ENCODE results near the gene EHD4.

The EHD4 gene

DNA sequence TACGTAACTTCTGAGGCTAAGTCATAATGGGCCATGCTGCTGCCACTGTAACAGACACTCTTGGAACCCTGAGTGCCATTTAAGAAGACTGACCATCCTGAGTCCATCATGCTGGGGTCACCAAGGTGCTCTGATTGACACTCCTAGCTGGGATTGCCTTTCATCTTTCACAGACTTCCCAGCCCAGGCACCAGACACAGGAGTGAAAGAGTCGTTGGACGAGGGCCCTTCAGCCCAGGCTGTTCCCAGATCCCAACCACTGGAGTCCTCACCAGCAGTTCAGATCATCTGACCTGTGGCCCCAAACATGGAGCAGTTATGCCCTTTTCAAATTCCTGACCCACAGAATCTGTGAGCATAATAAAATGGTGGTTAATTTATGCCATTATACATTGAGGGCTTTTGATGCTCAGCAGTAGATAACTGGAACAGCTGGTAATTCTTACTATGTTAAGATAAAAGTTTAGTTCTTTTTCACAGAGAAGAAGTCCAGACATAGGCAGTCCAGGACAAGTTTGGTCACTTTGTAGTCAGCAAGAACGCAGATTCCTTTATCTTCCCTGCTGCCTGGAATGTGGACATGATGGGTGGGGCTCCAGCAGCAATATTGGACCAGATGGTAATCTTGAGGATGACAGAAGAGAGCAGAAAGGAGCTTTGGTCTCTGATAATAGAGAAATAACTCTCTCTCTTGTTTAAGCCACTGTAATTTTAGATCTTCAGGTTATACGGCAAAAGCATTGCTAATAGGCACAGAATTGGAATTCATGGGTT lies 7.3 kb upstream of the EHD4 start:
- FAIRE-seq: no peak

DNA sequence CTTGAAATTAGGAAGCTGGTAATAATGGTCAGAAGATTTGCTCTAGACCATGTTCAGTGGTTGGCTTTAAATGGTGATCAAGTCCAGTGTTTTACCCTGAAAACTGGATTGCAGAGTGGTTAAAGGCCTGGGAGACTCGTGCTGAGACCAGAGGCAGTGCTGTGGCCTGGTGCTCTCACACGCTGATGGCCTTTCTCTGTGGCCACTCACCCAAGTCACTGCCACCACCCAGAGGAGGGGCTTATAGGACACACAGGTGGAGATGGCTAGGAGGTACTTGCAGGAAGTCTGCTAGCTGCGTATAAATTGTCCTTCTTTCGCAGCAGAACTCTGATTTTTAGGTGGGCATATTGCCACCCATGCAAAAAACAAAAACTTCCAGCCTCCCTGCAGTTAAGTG lies 6.2 kb upstream of the EHD4 start:
- no peak for FAIRE-seq

DNA sequence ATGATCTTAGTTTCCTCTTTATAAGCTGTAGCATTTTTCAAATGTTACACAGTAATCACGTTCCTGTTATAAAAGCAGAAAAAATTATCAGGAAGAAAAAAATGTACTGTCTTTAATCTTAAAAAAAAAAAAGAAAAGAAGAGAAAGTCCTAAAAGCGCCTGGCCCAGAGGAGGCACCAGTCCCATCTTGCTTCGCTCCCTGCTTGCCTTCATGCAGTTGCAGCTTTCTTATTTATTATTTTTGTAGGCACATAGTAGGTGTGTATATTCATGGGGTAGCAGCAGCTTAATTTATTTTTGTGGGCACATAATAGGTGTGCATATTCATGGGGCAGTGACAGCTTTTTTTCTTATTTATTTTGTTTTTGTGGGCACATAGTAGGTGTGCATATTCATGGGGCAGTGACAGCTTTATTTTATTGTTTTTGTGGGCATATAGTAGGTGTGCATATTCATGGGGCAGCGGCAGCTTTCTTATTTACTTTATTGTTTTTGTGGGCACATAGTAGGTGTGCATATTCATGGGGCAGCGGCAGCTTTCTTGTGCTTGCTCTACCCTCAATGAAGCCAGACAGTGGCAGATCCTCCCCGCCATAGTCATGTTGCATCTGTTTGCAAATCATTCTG lies 5.5 kb upstream of the EHD4 start:
- FAIRE-seq: no peak

DNA sequence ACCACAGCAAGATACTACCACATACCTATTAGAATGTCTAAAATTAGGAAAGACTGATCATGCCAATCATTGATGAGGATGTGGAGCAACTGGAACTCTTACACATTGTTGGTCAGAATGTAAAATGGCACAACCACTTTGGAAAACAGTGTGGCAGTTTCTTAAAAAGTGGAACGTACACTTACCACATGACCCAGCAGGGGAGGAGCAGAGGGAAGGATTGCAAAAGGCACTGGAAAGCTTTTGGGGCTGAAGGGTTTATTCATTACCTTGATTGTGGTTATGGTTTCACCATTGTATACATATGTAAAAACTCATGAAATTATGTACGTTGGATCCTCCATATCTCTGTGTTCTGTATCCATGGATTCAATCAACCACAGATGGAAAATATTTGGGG lies 3.3 kb upstream of the EHD4 start:
- FAIRE-seq: no peak

DNA sequence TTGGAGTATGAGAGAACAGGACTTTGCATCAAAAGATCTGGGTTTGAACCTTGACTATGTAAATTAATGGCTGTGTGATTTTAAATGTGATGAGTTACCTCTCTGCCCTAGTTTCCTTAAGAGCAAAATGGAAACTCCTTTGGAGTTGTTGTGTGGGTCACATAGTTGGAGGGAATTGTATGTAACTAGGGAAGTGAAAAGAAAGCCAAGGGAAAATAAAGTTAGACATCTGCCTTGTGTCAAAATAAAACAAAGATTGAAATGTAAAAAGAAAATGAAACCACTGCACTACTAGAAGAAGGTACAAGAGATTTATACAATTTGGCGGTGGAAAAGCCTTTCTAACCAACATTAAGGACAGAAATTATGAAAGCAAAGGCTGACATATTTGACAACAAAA lies 1.7 kb upstream of the EHD4 start:
- no peak for FAIRE-seq

DNA sequence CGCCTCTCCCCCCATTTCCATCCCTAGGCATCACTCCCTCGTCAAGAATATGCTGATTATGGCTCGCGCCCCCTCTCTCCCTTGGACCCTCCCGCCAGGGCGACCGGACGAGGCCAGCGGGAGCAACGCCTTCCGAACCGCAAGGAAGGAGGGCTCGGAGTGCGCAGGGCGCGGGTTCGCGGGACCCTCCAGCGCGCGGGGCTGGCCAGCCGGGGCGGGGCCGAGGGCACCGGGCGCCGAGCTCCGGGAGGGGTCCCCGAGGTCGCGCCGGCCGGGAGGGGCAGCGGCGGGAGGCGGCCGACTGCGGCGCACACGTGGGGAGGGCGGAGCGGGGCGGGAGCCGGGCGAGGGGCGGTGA lies 483 bp downstream of the EHD4 start:
- no peak for FAIRE-seq

DNA sequence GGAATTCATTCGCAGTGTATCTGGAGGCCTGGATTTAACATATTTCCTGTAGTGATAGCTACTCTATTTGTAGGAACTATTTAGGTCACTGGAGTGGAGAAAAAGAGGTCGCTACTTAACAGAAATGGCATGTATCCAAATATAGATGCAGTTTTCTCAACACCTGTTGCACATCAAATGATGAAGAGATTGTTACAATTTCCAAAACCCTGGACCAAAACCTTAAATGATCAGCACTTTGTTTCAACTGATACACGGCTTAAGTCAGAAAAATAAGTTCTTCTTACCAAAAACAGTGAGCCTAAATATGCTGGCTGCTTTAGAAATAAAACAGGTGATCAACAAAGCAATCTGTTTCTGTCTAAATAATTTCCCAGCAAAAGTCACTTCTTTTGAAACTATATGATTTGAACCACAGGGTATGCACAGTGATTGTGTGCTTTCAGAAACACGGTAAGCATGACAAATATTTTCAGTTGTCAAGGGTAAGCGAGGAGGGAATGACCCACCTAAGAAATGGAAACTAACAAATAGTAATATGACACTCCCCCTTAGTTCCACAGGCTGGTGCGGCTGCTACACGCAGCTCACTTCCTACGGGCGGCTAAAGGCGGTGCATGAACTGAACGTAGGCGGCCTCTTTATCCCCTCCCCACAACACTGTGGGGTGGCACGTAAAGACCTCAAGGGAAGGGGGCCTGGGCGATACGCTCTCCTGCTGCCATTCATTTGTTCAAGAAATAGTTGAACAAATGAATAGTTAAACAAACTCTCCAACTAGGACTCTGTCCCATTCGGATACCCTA lies 1.1 kb downstream of the EHD4 start:
- no peak for FAIRE-seq

DNA sequence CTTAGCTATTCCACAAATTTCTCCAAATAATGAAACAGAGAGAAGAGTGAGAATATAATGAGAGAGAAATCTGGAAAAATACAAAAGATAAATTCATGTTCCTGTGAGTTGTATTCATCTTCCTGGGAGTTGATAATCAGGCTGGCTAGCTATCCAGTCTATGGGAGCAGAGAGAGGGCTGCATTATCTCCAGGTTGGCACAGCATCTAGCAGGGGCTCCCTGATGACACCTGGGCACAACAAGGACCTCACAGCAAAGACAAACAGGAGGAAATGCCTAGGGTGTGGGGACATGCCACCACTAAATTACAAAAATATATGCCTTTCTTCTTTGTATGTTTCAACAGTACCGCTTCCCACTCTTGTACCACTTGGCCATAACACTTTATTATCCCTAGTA lies 1.9 kb downstream of the EHD4 start:
- no peak for FAIRE-seq

DNA sequence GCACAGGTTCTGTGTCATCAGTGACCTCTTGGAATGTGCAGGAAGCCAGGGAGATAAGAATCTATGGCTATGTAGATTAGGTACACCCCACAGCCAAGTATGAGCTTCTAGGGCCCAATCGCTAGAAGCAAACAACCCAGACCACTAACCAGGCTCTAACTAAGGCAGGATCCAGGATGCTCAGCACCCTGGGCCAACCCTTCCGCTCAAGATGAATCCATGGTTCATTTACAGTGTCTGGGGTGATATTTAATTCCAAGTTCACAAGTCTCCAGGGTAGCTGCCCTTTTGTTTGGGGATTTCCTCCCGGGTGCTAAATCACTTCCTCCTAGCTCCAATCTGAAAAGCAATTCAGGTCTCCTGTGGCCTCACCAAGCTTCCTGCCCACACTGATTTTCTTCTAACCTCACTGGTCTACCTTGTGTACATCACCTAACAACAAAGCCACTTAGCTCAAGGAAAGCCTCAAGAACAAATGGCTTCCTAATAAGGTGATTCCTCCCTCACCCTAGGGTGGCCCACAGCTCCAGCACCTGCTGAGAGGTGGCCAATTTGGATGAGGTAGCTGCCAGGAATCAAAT lies 2.4 kb downstream of the EHD4 start:
- no peak for FAIRE-seq

DNA sequence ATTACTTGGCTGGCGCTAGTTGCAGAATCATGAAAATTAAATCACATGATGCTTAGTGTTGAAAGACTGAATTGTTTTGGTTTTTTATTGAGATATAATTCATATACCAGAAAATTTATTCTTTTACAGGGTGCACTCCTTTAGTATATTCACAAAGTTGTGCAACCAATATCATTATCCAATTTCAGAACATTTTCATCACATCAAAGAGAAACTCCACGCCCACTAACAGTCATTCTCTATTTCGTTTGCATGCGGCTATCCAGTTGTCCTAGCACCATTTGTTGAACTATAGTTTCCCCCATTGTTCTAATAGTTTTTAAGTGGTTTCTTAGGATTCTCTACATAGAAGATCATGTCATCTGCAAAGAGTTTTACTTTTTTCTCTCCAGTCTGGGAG lies 3.7 kb downstream of the EHD4 start:
- no peak for FAIRE-seq

DNA sequence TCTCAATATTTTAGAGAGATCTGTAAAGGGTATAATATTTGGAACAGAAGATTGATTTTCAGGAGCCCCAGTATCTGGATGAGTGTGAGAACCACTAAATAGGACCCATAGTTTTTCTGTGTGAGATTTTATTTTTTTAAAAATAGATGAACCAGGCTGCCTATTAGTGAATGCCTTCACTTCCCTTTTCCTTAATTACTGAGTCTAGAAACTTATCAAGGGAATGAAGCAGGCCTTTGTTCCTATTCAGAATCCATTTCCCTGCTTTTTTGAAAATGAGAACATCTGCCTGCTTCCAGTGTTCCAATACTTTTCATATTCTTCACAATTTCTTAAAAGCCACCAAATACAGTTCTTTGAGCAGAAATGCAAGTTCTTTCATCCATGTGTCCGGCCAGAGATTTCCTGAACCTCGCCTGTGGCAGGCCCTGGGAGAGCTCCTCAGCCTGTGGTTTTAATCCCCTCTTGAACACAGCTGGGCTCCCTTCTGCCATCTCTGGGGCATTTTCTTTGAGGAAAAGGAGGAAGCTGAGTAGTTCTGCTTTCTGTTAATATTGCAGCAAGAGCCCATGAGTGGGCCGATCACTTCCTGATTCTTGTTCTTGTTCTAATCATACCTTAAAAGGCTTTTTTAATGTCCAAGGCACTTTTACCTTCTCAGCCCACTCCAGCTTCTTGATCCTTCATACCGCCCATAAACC lies 4.7 kb downstream of the EHD4 start:
- FAIRE-seq: no peak

DNA sequence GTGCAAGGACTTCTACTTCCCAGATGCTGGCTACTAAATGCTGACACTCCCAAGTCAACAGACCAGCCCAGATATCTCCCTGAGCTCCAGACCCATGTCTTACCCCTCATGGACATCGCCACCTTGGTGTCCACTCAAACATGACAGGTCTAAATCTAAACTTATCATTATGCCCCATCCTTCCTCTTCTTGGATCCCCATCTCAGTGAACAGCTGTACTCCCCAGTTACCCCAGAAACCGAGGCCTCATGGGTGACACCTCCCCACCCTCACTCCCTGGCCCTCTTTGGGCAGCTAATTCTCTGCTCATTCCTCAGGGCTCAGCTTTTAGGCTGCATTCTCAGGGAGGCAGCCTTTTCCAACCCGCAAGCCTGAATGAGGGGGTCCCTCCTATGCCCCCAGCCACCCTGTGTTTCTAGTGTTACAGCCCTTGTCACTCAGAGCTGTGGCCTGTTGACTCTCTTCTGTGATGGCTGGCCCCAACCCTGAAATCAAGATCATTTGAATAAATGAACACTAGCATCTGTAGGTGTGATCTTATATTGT lies 5.4 kb downstream of the EHD4 start:
- FAIRE-seq: no peak

DNA sequence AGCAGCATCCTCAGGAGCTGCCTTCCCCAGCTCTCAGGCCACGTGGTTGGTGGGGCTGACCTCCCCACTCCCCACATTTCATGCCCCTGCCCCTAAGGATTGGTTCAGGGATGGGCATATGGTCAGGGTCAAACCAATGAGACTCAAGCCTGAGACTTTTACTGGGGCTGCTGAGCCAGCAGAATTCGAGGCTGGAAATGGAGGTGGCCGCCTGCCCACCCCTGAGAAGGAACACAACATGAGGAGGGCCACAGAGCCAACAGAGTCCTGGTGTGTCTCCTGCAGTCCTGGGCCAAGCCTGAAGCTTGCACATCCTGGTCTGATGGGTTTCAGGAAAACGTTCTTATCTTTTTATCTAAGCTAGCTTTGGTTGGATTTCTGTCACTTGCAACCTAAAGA lies 5.9 kb downstream of the EHD4 start:
- FAIRE-seq: no peak

DNA sequence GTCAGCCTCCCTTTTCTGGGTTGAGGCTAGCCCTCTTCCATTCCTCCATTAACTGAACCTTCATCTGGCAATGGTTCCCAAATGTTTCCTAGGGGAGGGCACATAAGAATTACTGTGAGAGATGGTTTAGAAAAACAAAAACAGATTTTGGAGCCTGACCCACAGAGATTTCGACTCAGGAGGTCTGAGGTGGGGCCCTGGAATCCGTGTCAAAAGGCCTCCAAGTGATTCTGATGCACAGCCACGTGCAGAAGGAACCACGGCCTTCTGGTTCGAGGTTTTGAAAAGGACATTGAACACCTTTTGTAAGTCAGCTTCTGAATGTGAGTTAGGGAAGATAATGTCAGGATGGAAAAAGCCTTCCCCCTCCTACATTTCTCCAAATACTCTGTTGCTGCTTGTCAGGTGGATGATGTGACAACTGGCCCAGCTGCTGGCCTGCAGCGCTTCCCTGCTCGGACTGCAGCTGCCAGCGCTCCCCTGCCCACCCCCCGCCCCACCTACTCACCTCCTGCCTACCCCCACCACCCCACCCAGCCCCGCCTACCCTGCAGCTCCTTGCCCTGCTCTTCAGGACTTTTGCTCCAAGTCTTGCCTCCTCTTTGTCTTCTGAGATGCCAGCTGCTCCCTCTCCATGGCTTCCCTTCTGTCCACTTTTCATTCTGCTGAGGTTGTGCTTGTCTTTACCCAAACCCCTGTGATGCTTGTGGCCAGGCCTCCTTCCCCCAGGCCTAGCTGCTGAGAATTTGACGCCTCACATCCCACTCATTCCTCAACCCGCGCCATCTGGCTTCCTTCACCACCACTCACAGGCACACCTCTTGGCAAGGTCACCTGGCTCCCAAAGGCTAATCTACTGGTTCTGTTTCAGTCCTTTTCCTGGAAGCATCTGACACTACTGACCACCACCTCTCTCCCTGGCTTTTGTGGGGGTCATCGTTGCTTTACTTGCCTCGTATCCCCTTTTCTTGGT lies 6.6 kb downstream of the EHD4 start:
- no peak for FAIRE-seq

DNA sequence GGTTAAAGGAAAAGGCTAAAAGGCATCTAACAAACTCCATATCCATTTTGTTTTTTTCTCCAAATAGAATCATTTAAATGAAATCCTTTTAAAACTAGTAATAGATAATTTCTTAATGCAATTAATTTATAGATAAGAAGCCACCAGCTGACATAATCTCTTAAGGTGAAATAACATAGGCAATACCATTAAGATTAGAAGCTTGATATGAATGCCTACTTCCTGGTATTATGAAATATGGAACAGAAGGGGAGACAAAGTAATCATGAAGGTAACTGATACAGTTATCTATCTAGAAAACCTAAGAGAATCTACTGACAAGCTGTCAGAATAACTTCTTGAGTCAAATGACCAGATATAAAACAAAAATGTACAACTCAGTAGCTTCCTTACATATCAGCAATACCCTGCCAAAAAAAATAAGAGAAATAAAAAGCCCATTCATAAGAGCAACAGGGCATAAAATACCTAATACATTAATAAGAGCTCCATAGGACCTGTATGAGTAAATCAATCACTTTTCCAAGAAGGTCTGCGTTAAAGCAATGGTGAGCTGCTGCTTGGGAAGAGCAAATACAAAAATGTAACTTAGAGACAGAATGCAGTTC lies 10.7 kb downstream of the EHD4 start:
- FAIRE-seq: no peak

DNA sequence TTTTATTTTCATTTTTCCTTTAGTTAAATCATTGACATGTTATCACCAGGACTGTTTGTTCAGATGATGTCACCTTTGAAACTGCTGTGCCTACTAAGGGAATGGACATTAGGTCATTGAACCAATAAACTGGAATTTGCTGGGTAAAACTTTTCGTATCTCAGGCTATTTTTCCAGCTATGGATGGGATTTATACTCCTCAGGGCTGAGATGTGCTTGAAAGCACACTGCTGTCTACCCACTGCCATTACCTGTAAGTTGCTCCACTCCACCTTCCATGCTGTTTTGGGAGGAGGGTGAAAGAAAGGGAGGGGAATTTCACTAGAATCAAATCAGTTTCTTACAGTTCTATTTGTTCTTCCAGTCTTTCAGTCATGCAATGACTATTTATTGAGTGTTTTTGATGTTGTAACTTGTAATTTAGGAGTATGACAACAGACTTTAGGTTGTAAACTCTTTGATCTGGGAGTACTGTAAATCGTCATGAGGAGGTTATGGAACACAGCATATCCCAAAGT lies 11.3 kb downstream of the EHD4 start:
- no peak for FAIRE-seq

DNA sequence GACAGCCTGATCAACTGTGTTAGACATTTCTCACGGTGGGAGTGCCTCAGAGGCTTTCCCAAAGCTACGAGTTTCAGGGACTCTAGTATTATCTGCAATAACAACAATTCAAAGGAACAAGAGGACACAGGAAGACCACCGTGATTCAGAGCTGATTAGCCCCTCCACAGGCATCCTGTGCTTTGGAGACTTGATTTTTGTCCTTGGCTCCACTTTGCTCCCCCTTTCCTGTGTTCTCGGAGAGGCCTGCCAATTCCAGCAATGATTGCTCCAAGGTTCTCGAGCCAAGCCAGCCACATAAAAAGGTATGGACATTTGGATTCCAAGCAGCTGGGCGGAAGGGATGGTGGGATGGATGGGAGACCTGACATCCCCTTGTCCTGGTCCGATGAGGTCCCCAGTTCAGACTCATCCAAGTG lies 14.3 kb downstream of the EHD4 start:
- FAIRE-seq: no peak

DNA sequence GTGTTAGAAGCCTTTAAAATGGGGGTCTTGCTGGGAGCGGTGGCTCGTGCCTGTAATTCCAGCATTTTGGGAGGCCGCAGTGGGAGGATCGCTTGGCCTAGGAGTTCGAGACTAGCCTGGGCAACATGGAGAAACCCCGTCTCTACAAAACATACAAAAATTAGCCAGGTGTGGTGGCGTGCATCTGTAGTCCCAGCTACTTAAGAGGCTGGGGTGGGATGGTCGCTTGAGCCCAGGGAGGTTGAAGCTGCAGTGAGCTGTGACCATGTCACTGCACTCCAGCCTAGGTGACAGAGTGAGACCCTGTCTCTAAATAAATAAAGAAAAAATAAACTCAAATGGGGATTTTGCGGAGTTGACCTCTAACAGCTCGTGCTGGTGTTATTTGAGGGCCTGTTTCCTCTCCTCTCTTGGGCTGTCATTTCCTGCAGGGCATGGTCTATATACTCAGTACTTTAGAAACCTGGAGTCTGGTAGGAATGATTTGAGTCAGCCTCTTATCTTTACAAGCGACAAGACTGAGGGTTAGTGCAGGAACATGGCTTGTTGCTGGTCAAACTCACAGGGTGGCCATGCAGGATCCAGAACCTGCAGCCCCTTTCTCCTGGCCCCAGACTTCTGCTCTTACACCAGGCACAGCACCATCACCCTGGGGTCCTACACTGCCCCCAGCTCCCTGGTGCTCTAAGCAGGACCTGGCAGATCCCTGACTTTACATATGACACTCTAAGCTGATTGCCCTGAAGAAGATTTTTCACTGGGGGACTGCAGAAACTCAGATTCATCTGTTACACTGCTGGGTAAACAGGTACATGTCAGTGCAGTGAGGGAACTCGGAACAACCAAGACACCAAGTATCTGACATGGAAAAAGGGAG lies 15.1 kb downstream of the EHD4 start:
- FAIRE-seq: no peak

DNA sequence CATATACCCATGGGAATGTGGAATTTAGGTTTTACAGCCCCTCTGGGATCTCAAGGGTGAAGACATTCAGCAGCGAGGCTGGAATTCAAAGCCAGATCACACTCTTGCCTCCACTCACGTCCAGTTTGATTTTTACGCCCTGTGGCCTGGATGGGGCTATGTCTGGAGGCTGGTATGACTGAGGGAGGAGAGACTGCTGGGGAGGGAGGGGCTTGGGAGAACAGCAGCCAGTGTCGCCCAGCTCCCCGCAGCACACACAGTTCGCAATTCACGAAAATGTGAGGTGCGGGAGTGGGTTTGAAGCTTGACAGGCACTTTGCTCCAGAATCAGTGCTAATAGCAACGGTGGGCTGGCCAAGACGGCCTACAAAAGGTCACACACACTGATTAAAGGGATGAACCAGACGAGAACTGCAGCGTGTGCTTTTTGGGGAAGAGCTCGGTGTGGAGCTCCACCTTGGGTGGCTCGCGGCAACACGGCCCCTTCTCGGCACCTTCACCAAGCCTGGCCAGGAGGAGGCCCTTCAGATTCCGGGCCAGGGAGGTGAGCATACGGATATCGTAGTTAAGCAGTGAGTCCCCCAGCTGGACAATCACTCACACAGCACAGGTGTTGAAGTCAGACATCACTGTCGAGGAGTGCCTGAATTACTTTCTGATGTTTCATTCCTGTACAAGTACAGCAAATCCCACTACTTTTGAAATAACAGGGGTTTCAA lies 16.4 kb downstream of the EHD4 start:
- FAIRE-seq: no peak

Data from endometrium (tissue), 2 donors.